Astrocyte of the cerebellum (primary cell): ENCODE results near the gene DCDC2.
"Not testable (repeated sequence)": the region's sequence is repeated elsewhere in the genome, so short reads cannot be mapped to it uniquely, and the experiment has no call there.

Experiments used
- DNase-seq: peaks from one replicate; pipeline ENCODE4 v3.0.0-alpha.2; 2011; ENCODE audit warnings: low read depth
- H3K4me3 ChIP-seq: 2 replicates; pipeline ENCODE4 v1.5.1; 2011; ENCODE audit warnings: mild to moderate bottlenecking, low read depth, low read length, moderate library complexity
- in situ Hi-C: cut with HindIII; loops from 2 replicates; pipeline ENCODE4 v1.10.0; 2017; ENCODE audit warnings: low sequenced_read_pairs
- TF ChIP-seq, protein P1 (sequence below): IDR thresholded peaks from 2 replicates; pipeline ENCODE4 v1.5.1; 2012; ENCODE audit warnings: low read length, low read depth, moderate library complexity, mild to moderate bottlenecking; ENCODE audit errors: missing control alignments

Gene DCDC2

GRCh38 chr6:24242924-24243323, 114.9 kb downstream of the DCDC2 start:
- no peak for DNase-seq
- no peak overlapping the region for H3K4me3 ChIP-seq
- in situ Hi-C loops = no loop called here
- TF ChIP-seq, protein P1, sequence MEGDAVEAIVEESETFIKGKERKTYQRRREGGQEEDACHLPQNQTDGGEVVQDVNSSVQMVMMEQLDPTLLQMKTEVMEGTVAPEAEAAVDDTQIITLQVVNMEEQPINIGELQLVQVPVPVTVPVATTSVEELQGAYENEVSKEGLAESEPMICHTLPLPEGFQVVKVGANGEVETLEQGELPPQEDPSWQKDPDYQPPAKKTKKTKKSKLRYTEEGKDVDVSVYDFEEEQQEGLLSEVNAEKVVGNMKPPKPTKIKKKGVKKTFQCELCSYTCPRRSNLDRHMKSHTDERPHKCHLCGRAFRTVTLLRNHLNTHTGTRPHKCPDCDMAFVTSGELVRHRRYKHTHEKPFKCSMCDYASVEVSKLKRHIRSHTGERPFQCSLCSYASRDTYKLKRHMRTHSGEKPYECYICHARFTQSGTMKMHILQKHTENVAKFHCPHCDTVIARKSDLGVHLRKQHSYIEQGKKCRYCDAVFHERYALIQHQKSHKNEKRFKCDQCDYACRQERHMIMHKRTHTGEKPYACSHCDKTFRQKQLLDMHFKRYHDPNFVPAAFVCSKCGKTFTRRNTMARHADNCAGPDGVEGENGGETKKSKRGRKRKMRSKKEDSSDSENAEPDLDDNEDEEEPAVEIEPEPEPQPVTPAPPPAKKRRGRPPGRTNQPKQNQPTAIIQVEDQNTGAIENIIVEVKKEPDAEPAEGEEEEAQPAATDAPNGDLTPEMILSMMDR = no peak

DNA sequence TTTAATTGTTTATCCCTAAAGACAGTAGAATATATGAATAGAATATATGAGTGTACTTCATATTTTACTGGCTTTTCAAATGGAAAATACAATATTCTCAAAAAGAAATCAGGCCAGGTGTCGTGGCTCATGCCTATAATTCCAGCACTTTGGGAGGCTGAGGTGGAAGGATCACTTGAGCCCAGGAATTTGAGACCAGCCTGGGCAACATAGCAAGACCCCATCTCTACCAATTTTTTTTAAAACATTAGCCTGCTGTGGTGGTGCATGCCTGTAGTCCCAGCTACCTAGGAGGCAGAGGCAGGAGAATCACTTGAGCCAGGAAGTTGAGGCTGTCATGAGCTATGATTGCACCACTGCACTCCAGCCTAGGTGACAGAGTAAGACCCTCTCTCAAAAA, 116.1 kb downstream of the DCDC2 start:
- DNase-seq, in situ Hi-C loops, H3K4me3 ChIP-seq: not testable (repeated sequence)

DNA sequence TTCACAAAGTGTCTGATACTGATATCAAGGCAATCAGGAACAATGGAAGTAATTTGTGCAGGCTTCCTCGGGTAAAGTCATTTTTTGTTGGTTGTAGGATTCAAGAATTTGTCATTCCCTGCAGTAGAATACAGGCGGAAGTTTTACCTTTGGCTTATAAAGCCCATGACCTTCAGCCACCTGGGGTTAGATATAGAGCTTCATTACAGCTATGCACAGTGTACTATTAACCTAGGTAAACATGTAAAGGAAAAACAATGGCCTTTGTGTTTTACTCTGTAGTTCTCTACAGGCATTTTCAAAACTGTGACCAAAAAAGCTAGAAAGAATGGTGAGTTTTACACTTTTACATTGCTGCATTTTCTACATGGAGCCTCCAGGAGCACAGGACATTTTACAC, 116.9 kb downstream of the DCDC2 start:
- no peak overlapping the region for H3K4me3 ChIP-seq
- TF ChIP-seq, protein P1 = no peak
- DNase-seq = no peak
- in situ Hi-C loops = no loop called here

- in situ Hi-C loops = no loop called here
- no peak for DNase-seq
- H3K4me3 ChIP-seq = no peak overlapping the region
- TF ChIP-seq, protein P1 = no peak
Measured at GRCh38 chr6:24240380-24240928, 117.4 kb downstream of the DCDC2 start.

GRCh38 chr6:24238700-24239099, 119.2 kb downstream of the DCDC2 start:
- in situ Hi-C loops = no loop called here
- no peak overlapping the region for H3K4me3 ChIP-seq
- DNase-seq = no peak
- TF ChIP-seq, protein P1 = no peak

DNA sequence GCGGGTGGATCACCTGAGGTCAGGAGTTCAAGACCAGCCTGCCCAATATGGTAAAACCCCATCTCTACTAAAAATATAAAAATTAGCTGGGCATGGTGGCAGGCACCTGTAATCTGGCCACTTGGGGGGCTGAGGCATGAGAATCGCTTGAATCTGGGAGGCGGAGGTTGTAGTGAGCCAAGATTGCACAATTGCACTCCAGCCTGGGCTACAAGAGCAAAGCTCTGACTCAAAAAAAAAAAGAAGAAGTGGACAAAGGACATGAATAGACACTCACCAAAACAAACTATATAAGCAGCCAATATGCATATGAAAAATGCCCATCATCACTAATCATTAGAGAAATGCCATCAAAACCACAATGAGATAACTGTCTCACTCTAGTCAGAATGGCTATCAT, 121.1 kb downstream of the DCDC2 start:
- in situ Hi-C loops, DNase-seq: not testable (repeated sequence)

GRCh38 chr6:24233813-24234442, 123.9 kb downstream of the DCDC2 start:
- H3K4me3 ChIP-seq = no peak overlapping the region
- TF ChIP-seq, protein P1 = no peak
- DNase-seq = no peak
- in situ Hi-C loops = no loop called here

More for the DNA sequence above, 121.1 kb downstream of the DCDC2 start:
- not testable (repeated sequence) for H3K4me3 ChIP-seq
